GM19328 (cell line): ENCODE results near the gene SH2D3C.

Experiments used
- ATAC-seq: cut with Tn5 transposase; IDR thresholded peaks from one replicate; pipeline ENCODE4 v1.9.1; 2021; ENCODE audit warnings: mild to moderate bottlenecking, moderate library complexity; ENCODE audit not compliant: unreplicated experiment

Gene SH2D3C

DNA sequence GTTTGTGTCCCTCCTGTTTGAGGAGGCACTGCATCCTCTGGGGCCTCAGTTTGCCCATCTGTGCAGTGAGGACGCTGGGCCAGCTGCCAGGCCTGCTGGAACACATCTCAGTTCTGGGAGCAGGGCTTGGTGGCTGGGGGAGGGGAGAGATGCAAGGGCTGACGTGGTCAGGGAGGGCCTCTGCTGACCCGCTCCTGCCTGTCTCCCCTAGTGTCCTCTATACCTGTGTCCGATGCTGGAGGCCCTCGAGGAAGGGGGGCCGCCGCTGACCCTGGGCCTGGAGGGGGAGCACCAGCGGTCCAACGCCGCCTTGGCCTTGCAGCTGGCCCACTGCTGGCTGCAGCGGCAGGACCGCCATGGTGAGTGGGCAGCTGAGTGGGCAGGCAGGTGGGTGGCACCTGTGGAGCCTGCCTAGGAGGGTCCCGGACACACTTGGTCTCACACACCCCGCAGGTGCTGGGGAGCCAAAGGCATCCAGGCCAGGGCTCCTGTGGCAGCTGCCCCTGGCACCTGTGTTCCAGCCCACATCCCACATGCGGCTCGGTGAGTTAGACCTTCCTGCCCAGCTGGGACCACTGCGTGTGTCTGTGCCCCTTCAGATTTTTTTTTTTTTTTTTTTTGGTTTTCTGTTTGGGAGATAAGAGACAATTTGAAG is 30.0 kb upstream of the SH2D3C start:
- no peak for ATAC-seq

DNA sequence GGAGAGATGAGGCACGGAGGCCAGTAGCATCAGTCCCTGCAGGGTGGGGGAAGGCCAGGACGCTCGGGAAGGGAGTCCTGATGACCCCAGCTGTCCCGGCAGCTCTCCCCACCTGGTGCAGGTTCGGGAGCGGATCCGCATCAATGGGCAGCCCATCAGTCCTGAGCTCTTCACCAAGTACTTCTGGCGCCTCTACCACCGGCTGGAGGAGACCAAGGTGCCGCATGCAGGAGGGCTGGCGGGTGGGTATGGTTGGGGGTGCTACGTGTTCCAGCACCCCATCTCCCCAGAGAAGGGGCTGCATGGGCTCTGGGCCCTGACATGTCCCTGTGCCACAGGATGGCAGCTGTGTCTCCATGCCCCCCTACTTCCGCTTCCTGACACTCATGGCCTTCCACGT is 28.4 kb upstream of the SH2D3C start:
- no peak for ATAC-seq

DNA sequence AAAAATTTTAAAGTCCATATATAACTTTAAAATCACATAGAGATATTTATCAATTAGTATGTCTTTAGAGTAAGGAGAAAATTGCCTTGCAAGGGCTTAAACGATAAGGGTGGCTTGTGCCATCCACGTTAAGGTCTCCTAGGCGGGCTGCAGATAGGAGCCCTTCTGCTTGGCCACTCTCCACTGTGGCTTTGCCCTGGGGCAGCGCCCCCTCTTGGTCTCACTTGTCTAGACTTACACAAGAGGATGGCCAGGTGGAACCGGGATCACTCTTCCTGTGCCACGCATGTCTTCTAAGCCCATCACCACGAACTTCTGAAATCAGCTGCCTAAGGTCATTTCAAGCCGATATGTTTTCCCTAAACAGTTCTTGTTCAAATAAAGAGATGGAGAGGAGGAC is 27.2 kb upstream of the SH2D3C start:
- ATAC-seq, result no peak

DNA sequence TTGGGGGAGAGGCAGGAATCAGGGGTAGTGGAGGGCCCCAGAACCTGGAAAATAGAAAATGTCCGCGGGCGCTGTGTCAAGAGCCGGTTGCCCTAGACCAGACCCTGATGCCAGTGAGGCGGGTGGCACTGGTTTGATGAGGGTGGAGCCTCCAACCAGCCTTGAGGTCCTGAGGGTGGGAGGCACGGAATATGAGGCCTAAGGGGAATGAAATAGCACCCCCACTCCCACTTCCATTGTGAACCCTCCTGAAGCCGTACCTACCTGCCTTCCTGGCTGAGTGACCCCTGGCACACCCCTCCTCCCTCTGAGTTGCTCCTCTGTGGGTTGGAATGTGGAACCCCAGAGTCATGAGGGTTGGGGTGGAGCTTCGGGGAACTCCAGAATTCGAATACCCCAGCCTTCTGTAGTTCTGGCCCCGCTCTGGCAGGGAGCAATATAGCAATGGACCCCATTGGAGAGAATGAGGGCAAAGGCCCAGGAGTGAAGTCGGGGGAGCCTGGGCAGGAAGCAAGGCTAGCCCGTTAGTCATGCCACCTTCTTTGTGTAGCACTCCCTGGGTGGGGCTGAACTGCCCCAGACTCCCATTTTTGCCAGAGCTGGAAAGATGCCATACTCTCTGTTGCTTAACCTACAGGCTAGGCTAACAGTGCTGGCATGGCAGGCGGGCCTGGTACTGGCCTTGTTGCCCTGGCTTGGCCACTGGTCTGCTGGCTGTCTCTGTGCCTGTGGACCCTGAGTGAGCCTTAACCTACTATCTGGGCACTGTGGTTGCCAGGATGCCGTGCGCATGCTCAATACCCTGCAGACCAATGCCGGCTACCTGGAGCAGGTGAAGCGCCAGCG is 25.3 kb upstream of the SH2D3C start:
- no peak for ATAC-seq

- peak; percentile 68 for ATAC-seq
Observed at GRCh38 chr9:127802576-127803443, 24.3 kb upstream of the SH2D3C start, which contains the start of gene FPGS. TSS of gene FPGS (plus strand) at chr9:127802882. CDS start at chr9:127802925, 43 bp downstream.

DNA sequence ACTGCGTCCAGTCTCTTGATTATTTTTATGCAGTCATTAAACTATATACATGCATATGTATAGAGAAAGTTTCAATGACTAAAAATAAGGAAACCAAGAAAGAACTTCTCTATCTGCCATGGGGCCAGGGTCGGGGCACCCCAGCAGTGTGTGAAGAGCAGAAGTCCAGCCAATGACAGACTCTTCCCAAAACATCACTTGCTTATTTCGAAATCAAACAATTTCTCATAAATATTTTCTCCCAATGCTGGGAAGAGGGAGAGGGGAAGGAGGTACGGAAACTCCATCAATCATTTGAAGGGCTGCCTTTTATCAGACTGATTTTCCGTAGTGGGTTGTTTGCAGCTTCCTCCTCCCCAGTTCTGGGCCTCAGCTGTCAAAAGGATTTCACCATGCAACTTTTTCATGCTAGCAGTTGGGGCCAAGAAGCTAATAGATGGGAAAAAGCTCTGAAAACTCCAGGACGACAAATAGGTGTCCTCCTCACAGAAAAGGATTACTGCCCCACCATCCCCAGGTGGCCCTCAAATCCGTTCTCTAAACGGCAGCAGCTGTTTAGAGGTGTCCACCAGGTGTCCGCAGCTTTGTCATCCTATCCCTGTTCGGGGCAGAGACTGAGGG is 23.6 kb upstream of the SH2D3C start:
- no peak for ATAC-seq

- ATAC-seq, result no peak
Observed at GRCh38 chr9:127796852-127797370, 18.4 kb upstream of the SH2D3C start.

- no peak for ATAC-seq
Observed at GRCh38 chr9:127796225-127796813, 17.9 kb upstream of the SH2D3C start.

- ATAC-seq, result no peak
Observed at GRCh38 chr9:127794001-127794791, 15.7 kb upstream of the SH2D3C start.

DNA sequence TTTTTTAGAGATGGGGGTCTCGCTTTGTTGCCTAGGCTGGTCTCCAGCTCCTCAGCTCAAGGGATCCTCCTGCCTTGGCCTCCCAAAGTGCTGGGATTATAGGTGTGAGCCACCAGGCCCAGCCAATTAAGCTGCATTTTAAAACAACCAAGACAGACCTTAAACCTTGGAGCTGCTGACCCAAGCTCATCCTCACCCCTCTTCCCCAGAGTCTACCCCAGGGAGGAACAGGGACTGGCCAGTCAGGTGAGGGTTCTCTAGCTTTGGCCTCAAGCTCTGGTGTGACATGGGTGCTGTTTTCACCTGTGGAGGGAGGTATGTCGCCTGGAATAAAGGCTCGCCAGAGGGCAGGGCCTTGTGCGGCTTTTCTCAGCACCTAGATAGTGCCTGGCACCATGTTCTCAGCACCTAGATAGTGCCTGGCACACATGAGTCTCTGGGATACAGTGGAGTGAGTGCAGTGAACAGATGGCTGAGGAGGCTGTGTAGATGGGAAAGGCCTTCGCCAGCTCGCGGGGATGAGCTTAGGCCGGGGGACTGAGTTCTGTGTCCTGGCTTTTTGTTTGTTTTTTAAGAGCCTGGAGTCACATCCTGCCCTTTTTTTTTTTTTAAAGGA is 14.7 kb upstream of the SH2D3C start:
- ATAC-seq, result no peak

GRCh38 chr9:127792417-127793031 is 14.1 kb upstream of the SH2D3C start:
- no peak for ATAC-seq

DNA sequence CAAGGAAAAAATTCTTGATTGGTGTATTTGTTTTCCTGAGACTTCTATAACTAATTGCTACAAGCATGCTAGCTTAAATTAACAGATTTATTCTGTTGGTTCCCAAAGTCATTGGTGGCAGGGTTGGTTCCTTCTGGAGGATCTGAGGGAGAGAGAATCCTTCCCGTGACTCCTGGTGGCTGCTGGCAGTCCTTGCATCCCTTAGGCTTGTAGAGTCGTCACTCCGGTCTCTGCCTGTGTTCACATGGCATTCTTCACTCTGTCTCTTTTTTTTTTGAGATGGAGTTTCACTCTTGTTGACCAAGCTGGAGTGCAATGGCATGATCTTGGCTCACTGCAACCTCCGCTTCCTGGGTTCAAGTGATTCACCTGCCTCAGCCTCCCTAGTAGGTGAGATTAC is 12.6 kb upstream of the SH2D3C start:
- no peak for ATAC-seq

- no peak for ATAC-seq
Observed at GRCh38 chr9:127790094-127790855, 11.8 kb upstream of the SH2D3C start.

GRCh38 chr9:127789179-127789578 is 10.7 kb upstream of the SH2D3C start:
- ATAC-seq, result no peak

DNA sequence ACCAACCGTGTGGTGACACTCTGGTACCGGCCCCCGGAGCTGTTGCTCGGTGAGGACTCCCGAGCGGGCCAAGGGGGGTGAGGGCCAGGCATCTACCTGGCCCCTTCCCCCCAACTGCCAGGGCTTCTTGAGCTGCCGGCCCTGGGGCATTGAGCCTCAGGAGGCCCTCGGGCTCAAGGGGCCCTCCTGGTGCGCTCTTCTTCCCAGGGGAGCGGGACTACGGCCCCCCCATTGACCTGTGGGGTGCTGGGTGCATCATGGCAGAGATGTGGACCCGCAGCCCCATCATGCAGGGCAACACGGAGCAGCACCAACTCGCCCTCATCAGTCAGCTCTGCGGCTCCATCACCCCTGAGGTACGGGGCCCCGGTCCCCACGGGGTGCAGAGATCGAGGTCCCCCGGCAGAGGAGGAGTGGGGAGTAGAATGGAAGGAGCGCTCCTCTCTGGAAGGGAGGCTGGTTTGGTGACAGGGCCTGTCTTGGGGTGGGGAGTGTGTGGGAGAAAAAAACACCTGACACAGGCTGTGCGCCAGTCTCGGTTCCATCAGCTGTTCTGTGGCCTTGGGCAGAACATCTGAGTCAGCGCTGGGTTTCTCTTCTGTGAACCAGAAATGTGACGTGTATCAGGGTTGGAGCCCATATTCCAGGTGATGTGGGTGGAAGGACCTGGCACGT is 10.0 kb upstream of the SH2D3C start:
- no peak for ATAC-seq

- ATAC-seq, result no peak
Observed at GRCh38 chr9:127786773-127787104, 8.3 kb upstream of the SH2D3C start.

DNA sequence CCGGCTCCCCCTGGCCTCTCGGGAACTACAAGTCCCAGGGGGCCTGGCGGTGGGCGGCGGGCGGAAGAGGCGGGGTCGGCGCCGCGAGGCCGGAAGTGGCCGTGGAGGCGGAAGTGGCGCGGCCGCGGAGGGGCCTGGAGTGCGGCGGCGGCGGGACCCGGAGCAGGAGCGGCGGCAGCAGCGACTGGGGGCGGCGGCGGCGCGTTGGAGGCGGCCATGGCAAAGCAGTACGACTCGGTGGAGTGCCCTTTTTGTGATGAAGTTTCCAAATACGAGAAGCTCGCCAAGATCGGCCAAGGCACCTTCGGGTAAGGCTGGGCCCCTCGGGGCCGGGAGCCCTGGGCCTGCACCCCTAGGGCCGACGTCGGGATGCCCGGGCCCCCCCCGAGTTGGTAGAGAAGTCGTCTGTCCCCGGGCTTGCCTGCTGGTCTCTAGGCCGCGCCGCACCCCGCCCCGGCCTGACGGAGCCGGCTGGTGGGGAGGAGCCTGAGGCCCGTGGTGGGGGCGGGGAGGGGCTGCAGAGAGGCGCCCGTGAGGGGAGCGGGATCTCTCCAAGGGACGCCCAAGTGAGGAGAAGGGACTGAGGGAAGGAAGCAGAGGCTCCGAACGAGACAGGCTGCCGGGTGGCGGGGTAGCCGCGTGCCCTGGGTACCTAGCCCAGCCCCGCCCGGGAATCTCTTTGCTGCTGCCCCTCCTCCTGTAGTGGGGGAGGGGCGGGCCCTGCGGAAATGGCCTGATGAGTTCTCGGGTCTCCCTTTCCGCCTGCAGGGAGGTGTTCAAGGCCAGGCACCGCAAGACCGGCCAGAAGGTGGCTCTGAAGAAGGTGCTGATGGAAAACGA is 7.7 kb upstream of the SH2D3C start, which contains the start of gene CDK9:
CDK9 (plus strand) TSS at position 102 of the 840 bp plus-strand sequence; CDS start at position 217, 115 bp downstream.
- ATAC-seq, result peak; percentile 57
